NCI-H446 treated with DMSO at 0.1 percent for 48 hours (cell line): ENCODE measurements around the gene SMO.
"Not testable (repeated sequence)": the region's sequence is repeated elsewhere in the genome, so short reads cannot be mapped to it uniquely, and the experiment has no call there.

ENCODE experiments used
- DNase-seq: peaks from one replicate; lab custom pipeline; 2025; lab: John Stamatoyannopoulos, UW

SMO gene

DNA sequence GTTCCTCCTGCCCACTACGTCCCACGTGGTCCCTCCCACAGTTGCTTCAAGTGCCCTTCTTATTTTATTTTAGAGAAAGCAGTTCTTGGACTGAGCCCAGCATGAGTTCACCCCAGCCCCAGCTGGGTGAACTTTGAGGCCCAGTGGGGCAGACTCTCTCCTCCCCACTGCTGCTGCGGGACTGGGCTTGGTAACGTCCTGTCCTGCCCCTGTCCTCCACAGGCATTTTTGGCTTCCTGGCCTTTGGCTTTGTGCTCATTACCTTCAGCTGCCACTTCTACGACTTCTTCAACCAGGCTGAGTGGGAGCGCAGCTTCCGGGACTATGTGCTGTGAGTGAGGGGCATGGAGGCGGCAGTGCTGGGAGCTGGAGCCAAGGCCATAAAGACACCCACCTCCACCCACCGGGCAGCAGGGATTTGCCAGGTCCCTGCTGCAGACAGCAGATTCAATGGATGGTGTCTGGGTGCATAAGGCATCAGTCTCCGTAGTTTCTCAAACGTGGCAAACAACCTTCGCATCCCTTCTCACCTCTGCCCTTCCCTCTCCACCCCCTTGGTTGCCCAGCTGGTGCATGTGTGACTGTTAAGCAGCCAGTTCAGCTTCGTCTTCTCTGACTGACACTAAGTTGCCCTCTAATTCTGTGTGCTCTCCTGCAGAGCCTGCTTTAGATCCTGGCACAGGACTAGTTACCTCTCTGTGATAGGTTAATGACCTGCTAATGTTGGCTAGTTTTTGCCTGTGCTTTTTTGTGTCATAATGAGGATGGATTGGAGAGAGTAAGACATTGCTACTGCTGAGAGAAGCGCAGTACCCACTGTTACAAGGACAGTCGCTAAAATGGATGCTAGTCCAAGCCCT lies 20.9 kb downstream of the SMO start:
- DNase-seq = no peak

GRCh38 chr7:129210256-129210988 lies 22.0 kb downstream of the SMO start:
- no peak for DNase-seq

GRCh38 chr7:129210989-129211312 lies 22.5 kb downstream of the SMO start:
- no peak for DNase-seq

- DNase-seq = no peak
These were observed 23.7 kb downstream of the SMO start for GRCh38 chr7:129212126-129212525.

DNA sequence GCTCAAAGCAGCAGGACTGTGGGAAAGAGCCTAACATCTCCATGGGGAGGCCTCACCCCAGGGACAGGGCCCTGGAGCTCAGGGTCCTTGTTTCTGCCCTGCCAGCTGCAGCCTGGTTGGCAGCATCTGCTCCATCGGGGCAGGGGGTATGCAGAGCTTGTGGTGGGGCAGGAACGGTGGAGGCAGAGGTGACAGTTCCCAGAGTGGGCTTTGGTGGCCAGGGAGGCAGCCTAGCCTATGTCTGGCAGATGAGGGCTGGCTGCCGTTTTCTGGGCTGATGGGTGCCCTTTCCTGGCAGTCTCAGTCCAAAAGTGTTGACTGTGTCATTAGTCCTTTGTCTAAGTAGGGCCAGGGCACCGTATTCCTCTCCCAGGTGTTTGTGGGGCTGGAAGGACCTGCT lies 24.2 kb downstream of the SMO start:
- DNase-seq = no peak

GRCh38 chr7:129213828-129214227 lies 25.4 kb downstream of the SMO start:
- DNase-seq = no peak

GRCh38 chr7:129215691-129216090 lies 27.3 kb downstream of the SMO start:
- not testable (repeated sequence) for DNase-seq

DNA sequence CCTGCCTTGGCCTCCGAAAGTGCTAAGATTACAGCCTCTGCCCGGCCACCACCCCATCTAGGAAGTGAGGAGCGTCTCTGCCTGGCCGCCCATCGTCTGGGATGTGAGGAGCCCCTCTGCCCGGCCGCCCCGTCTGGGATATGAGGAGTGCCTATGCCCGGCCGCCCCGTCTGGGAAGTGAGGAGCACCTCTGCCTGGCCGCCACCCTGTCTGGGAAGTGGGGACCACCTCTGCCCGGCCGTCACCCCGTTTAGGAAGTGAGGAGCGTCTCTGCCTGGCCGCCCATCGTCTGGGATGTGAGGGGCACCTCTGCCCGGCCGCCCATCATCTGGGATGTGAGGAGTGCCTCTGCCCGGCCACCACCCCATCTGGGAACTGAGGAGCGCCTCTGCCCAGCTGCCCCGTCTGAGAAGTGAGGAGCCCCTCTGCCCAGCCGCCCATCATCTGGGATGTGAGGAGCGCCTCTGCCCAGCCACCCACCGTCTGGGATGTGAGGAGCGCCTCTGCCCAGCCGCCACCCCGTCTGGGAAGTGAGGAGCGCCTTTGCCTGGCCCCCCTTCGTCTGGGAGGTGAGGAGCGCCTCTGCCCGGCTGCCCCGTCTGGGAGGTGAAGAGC lies 27.8 kb downstream of the SMO start:
- not testable (repeated sequence) for DNase-seq

DNA sequence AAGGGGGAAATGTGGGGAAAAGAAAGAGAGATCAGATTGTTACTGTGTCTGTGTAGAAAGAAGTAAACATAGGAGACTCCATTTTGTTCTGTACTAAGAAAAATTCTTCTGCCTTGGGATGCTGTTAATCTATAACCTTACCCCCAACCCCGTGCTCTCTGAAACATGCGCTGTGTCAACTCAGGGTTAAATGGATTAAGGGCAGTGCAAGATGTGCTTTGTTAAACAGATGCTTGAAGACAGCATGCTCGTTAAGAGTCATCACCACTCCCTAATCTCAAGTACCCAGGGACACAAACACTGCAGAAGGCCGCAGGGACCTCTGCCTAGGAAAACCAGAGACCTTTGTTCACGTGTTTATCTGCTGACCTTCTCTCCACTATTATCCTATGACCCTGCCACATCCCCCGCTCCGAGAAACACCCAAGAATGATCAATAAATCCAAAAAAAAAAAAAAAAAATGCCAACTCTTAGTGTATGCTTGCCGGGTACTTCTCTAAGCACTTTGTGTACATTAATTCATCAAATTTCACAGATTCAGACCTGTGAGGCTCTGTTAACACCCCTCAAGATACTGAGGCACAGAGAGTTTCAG lies 28.5 kb downstream of the SMO start:
- not testable (repeated sequence) for DNase-seq

- peak; percentile 9 for DNase-seq
These were observed 30.2 kb downstream of the SMO start for GRCh38 chr7:129218514-129219062.

GRCh38 chr7:129219166-129219565 lies 30.7 kb downstream of the SMO start:
- DNase-seq = not testable (repeated sequence)

GRCh38 chr7:129222064-129222463 lies 33.6 kb downstream of the SMO start:
- no peak for DNase-seq

DNA sequence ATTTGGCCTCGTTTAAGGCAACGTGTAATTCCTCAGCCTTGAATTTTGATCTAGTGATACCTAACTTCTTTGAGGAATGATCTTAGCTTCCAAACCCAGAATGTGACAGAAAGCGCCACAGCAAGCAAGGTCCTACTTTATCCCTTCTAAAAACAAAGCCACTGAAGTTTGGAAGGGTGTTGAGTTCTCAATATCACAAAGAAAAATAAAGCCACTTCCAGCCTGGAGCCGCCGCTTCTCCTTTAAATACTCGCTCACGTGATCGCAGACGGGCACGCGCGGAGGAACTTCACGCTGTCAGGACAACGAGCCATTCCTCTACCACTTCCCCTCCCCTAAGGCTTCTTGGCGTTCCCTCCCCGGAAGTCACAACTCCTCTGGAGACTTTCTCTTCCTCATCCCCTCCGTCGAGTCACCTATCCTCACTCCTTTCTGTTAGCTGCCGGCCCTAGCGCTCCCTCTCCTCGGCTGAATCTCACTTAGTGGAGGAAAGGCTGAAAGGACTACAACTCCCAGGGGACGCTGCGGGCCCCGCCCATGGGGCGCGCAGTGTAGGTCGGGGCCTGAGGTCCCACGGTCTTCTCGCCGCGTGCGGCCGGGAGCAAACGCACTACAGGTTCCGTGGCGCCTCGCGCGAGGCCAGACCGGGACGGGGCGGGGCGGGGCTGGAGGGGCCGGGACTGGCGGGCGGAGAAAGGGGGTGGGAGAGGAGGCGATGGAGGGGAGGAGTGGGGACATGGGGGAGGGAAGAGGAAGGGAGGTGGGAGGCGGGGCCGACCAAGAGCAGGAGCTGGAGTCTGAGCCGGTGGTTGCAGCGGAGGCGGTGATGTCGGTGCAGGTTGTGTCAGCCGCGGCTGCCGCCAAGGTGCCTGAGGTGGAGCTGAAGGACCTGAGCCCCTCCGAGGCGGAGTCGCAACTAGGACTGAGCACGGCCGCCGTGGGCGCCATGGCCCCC lies 36.1 kb downstream of the SMO start, which contains the start of gene AHCYL2:
Gene AHCYL2, plus strand, starts transcription at position 780 of the 955 bp plus-strand sequence.
- peak; percentile 96 for DNase-seq

- DNase-seq = no peak
These were observed 36.9 kb downstream of the SMO start for GRCh38 chr7:129225206-129225930.

DNA sequence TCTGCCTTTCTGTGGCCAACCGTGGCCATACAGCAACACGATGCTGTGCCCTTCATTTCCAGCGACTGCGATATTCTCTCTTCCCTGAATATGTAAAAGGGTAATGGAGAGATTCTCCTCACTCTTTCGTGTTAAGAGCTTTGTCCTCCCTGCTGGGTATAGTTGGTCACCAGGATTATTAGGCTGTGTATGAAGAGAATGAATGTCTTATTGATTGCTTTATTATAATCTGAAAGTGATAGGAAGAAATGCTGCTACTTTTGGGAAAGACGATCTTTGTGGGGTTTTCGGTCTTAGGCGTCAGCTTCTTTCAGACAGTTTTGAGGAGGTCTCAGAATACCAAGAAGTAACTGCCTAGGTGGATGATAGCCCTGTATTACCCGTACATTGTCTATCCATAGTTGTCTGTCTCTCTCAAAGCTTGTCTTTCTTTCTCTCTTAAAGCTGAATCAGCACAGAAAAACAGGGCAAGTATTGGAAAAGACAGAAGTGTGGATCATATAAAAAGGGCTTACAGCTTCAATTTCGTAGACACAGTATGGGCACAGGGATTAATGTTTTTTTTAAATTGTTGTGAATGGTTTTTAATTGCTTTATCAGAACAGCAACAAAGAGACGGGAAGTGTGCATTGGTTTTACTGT lies 37.6 kb downstream of the SMO start:
- DNase-seq = no peak

GRCh38 chr7:129227646-129228578 lies 39.5 kb downstream of the SMO start:
- no peak for DNase-seq

DNA sequence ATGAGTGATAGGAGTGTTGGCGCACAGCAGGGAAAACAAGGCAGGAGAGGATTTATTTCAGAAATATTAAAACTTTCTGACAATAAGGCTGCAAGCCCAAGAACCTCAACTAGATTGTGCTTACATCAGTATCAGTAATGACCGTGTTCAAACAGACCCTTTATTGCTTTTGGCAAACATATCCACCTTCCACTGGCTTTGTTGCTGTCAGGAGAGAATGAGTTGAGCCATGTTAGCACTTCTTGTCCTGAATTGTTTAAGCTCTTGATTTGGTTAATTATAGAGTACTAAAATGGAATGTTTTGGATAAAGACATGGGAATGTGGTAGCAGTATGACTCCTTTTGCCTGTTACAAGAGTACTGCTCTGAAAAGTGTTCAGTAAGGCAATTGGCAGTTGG lies 40.2 kb downstream of the SMO start:
- no peak for DNase-seq

- no peak for DNase-seq
These were observed 43.2 kb downstream of the SMO start for GRCh38 chr7:129231666-129232065.

GRCh38 chr7:129238546-129238945 lies 50.1 kb downstream of the SMO start:
- DNase-seq = no peak
